Left lobe of liver (tissue), 2 donors: Measurements from ENCODE around the gene AKR7A2. TPM values are rescaled to one million over a fixed set of nuclear protein-coding genes. Genes with fewer than 3 reads are reported as not detected.
"Not testable (repeated sequence)": the region's sequence is repeated elsewhere in the genome, so short reads cannot be mapped to it uniquely, and the experiment has no call there.

ENCODE experiments used
- ATAC-seq: fragments of 200-7000 bp; cut with Tn5 transposase; one replicate; pipeline ENCODE4 v1.9.1; 2020; ENCODE audit warnings: mild to moderate bottlenecking, moderate library complexity
- DNase-seq: peaks from one replicate; pipeline ENCODE4 v3.0.0-alpha.2; 2020; ENCODE audit warnings: low spot score
- total RNA-seq: library from RNA; stranded (reverse); gene quantifications from one replicate; pipeline ENCODE4 v1.2.1, GENCODE V29; 2021
- donor health status: DM: no; HTN: no; CAD: no; lungs with moderate emphysema.
- donor health status: DM: no; HTN: yes; CAD: no.

AKR7A2 gene
- total RNA-seq, 1 donor from 2014 or later: 53.5 TPM

DNA sequence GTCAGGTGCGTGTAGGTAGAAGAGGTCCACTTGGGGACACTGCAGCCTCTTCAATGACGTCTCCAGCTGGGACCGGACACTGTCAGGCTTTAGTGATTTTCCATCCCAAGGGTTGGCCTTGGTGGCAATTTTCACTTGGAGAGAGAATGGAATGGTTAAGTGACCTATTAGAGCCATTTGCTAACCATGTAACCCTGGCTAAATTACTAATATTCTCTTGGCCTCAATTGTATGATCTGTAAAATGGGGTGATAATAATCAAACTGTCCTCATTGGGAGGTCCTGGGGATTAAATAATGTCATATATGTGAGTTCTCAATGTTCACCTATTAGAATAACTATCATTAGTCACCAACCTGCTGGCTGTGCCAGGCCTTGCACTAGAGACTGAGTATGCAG lies 3.4 kb downstream of the AKR7A2 start:
- ATAC-seq (no peak), DNase-seq (no peak)

GRCh38 chr1:19307794-19308508 lies 4.0 kb downstream of the AKR7A2 start:
- ATAC-seq (no peak), DNase-seq (no peak)

GRCh38 chr1:19306941-19307340 lies 5.0 kb downstream of the AKR7A2 start:
- DNase-seq (no peak), ATAC-seq (no peak)

DNA sequence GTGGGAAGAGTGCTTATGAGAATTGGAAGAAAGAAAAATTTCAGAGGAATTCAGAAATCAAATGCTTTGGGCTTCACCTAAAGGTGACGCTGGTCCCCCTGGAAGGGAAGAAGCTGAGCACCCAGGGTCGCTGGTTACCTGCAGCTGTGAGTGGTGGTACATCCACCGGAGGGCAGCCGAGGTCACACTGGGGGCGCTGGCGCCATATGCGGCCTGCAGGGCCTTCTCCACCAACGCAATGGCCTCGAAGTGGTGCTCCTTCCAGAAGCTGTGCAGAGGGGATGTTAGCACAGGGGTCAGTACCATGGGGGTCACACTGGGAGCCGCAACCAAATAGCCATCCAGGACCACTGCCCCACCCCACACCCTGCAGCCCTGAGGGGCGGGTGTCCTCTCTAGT lies 6.1 kb downstream of the AKR7A2 start:
- ATAC-seq: no peak
- DNase-seq: no peak

- DNase-seq, ATAC-seq: not testable (repeated sequence)
Observed at GRCh38 chr1:19304081-19304480, 7.9 kb downstream of the AKR7A2 start.

GRCh38 chr1:19300211-19300610 lies 11.7 kb downstream of the AKR7A2 start:
- no peak for ATAC-seq

DNA sequence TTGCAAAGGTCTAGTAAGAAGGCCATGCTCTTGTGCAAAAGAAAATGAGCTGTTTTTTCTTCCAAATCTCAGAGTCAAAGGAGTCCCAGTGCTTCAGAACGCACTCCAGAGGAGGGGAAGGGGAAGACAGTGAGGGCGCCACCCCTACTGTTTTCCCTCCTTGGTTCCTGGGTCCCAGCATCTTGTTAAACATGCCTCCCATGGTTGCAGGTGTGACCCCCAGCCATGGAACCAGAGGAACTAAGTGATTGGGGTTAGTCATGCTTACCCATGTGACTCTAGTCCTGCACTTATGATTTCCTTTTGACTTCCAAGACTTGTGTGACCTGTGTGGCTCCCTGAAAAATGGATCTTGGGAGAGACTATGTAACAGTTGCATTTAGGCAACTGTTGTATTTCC lies 17.3 kb downstream of the AKR7A2 start:
- ATAC-seq (no peak), DNase-seq (no peak)

More at GRCh38 chr1:19300211-19300610, 11.7 kb downstream of the AKR7A2 start:
- no peak for DNase-seq

DNA sequence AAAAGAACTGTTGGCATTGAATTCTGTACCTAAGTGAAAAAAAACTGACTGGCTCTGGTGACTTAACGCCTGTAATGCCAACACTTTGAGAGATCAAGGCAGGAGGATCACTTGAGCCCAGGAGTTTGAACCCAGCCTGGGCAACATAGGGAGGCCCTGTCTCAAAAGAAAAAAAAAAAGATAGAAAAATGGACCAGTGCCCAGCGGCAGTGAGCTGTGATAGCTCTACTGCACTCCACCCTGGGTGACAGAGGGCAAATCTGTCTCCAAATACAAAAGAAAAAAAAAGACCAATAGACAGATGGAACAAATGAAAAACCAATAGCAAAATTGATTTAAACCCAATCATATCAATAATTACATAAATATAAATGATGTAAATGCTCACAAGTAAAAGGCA lies 22.7 kb downstream of the AKR7A2 start:
- DNase-seq (no peak), ATAC-seq (peak; percentile 35)

DNA sequence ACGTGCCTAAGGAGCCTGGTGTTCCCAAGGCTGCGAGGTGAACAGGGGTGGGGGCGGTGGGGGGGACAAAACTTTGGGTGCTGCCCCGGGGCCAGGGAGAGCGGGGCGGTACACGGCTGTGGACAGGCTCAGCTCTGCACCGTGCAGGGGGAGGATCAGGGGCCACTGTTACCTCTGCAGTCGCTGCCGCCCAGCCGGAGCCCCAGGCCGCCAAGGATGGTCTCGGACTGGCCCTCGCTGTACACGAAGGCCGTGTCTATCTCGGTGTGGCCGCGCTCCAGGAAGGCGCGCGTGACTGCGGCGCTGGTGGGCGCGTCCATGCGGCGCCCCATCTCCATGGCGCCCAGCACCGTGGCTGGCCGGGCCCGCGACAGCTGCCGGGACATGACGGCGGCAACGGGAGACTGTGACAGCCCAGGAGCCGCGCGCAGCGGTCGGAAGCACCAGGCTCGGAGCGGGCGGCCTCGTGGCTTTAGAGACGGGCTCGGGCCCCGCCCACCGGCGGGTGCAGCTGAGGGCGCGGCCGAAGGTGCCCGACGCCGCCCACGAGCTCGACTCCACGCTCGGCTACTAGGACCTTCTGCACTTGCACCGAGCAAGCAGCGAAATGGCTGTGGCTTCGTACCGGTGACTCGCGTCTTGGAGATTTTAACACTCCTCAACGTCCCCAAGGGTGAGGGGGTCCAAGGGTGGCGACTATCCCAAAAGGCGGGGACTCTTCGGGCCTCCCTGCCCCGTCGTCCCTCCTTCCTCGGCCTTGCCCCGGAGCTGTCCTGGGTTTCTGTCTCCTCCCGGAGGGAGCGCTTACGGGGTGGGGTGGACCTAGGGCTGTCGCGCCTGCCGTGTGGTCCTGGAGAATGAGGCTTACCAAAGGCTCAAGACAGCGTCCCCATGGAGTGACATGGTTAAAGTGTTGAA lies 23.4 kb downstream of the AKR7A2 start, which contains the start of gene AKR7A3:
AKR7A3 (minus strand) TSS at position 447 of the 918 bp plus-strand sequence; CDS start at position 386, 61 bp downstream.
- ATAC-seq (peak; percentile 85), DNase-seq (peak; percentile 88)

DNA sequence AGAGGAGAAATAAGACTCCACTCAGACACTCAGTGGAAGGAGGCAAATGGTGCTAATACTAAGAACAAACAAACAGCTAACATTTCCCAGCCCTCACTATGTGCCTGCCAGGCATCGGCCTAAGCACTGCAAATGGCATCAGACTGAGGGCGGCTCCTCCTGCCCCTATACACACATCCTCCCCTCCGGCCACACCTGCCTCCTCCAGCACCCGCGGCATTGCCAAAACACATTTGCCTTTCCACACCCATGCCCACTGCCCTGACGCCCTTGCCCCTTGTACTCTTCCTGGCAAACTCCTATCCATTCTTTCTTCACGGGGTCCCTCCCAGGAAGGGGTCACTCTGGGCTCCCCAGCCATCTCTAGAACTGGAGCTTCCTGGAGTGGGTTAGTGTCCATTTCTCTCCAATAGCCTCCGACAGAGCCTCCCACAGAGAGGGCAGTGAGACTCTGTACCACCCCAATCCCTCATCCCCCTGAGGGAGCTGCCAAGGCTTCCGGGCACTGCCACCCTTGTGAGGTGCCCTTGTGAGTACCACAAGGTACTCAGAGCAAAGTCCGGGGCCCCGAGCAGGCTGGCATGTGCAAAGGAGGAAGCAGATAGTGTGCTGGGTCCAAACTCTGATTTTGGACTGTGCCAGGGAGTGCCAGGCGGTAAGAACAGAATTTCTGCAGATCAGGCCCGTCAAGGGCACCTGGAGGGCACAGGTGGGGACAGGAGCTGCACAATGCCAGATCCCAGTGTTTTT lies 24.3 kb downstream of the AKR7A2 start:
- ATAC-seq: peak; percentile 62
- DNase-seq: peak; percentile 87

- ATAC-seq (peak; percentile 35), DNase-seq (peak; percentile 66)
Observed at GRCh38 chr1:19285807-19286206, 26.1 kb downstream of the AKR7A2 start.

DNA sequence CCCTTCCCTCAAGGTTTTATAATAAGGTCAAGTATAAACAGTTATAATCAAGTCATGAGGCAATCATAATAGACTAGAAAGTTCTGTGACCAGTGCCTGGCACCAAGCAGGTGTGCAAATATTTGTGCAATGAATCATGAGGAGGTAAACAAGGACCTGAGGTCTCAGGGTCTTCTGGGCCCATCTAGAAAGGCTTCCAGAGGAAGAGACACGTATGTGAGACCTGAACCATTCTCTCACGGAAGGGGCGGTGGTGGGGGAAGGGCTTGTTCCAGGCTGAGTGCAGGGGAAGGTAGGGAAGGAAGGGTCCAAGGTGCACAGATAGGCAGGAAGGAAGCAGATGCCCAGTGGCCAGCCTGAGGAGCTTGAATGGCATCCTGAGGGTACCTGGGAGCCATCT lies 26.6 kb downstream of the AKR7A2 start:
- not testable (repeated sequence) for DNase-seq
- peak; percentile 16 for ATAC-seq

- DNase-seq: no peak
- no peak for ATAC-seq
Observed at GRCh38 chr1:19284881-19285280, 27.1 kb downstream of the AKR7A2 start.

DNA sequence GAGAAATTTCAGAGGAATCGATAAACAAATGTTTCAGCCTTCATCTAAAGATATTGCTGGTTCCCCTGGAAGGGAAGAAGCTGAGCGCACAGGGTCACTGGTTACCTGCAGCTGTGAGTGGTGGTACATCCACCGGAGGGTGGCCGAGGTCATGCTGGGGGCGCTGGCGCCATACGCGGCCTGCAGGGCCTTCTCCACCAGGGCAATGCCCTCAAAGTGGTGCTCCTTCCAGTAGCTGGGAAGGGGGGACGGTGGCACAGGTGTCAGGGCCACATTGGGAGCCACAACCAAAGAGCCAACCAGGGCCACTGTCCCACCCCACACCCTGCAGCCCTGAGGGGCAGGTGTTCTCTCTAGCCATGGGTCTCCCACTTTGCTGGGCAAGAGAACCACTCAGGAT lies 28.1 kb downstream of the AKR7A2 start:
- no peak for ATAC-seq

DNA sequence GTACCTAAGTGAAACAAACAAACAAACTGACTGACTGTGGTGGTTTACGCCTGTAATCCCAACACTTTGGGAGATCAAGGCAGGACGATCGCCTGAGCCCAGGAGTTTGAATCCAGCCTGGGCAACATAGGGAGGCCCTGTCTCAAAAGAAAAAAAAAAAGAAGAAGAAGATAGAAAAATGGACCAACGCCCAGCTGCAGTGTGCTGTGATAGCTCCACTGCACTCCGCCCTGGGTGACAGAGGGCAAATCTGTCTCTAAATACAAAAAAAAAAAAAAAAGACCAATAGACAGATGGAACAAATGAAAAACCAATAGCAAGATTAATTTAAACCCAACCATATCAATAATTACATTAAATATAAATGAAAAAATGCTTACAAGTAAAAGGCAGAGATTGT lies 37.3 kb downstream of the AKR7A2 start:
- peak; percentile 70 for DNase-seq
- peak; percentile 28 for ATAC-seq

More for the DNA sequence above, 28.1 kb downstream of the AKR7A2 start:
- DNase-seq: no peak

DNA sequence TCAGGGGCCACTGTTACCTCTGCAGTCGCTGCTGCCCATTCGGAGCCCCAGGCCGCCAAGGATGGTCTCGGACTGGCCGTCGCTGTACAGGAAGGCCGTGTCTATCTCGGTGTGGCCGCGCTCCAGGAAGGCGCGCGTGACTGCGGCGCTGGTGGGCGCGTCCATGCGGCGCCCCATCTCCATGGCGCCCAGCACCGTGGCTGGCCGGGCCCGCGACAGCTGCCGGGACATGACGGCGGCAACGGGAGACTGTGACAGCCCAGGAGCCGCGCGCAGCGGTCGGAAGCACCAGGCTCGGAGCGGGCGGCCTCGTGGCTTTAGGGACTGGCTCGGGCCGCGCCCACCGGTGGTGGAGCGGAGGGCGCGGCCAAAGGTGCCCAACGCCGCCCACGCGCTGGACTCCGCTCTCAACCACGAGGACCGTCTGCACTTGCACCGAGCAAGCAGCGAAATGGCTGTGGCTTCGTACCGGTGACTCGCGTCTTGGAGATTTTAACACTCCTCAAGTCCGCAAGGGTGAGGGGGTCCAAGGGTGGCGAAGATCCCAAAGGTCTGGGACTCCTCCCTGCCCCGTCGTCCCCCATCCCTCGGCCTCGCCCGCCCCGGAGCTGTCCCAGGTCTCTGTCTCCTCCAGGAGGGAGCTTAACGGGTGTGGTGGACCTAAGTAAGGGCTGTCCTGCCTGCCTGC lies 38.0 kb downstream of the AKR7A2 start:
- ATAC-seq (peak; percentile 79), DNase-seq (peak; percentile 90)

DNA sequence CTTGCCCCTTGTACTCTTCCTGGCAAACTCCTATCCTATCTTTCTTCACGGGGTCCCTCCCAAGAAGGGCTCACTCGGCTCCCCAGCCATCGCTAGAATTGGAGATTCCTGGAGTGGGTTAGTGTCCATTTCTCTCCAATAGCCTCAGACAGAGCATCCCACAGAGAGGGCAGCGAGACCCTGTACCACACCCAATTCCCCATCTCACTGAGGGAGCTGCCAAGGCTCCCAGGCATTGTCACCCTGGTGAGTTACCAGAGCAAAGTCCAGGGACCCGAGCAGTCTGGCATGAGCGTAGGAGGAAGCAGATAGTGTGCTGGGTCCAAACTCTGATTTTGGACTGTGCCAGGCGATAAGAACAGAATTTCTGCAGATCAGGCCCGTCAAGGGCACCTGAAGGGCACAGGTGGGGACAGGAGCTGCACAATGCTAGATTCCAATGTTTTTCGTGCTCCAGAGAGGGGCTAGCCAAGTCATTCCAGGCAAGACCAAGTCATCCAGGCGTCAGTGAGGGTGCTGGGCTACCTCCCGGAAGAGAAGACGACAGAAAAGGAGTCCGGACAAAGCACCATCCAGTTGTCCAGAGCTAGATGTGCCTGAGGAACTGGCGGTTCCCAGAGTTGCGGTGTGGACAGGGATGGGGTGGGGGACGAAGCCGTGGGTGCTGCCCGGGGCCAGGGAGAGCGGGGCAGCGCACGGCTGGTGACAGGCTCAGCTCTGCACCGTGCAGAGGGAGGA lies 38.7 kb downstream of the AKR7A2 start:
- ATAC-seq (peak; percentile 62), DNase-seq (peak; percentile 90)

GRCh38 chr1:19272064-19272463 lies 39.9 kb downstream of the AKR7A2 start:
- ATAC-seq: no peak

GRCh38 chr1:19270343-19270730 lies 41.6 kb downstream of the AKR7A2 start:
- peak; percentile 60 for DNase-seq
- peak; percentile 23 for ATAC-seq

More at GRCh38 chr1:19272064-19272463, 39.9 kb downstream of the AKR7A2 start:
- no peak for DNase-seq
